ENCODE results near the gene RCCD1. TPM values are rescaled to one million over a fixed set of nuclear protein-coding genes. Genes with fewer than 3 reads are reported as not detected.

The RCCD1 gene
- total RNA-seq, 1 experiment from 2014 or later, result 25.3 TPM

DNA sequence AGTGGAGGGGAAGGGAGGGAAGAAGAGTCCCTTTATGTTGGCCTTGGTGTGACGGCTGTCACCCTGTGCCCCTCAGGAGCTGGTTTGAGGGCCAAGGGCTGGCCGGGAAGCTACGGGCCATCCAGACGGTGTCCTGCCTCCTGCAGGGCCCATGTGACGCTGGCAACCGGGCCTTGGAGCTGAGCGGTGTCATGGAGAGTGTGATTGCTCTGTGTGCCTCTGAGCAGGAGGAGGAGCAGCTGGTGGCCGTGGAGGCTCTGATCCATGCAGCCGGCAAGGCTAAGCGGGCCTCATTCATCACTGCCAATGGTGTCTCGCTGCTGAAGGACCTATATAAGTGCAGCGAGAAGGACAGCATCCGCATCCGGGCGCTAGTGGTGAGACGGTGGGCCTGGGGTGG lies 8.1 kb upstream of the RCCD1 start:
- Histone ChIP-seq H3K4me2 (ENCODE audit: low read depth, low read length, poor library complexity, severe bottlenecking) (no peak overlapping the region), H3K9me3 (ENCODE audit: low read length) (no peaks in the 10 kb centered on the region), H3K79me2 (ENCODE audit: low read length) (no peaks in the 10 kb centered on the region), H3K36me3 (ENCODE audit: insufficient read depth, low read length) (peaks cover 10% of the 10 kb centered on the region; the same call in 1 of the 2 replicates), H4K20me1 (ENCODE audit: insufficient read depth, low read depth, low read length) (no peaks in the 10 kb centered on the region), H3K27ac (ENCODE audit: low read length) (no peak overlapping the region), H2AFZ (ENCODE audit: low read length) (no peak overlapping the region), H3K9me2 (replicated peaks; ENCODE audit: insufficient read depth, low read length) (no peaks in the 10 kb centered on the region), H3K9ac (ENCODE audit: low read length) (no peak overlapping the region), H3K4me3 (ENCODE audit: low read length) (no peak overlapping the region), H3K27me3 (ENCODE audit: low read length) (no peaks in the 10 kb centered on the region), H3K4me1 (ENCODE audit: low read length) (no peaks in the 10 kb centered on the region)
- no peak for DNase-seq

GRCh38 chr15:90946941-90947576 lies 7.6 kb upstream of the RCCD1 start:
- H3K9me3 ChIP-seq (ENCODE audit: low read length), result no peaks in the 10 kb centered on the region
- H3K4me2 ChIP-seq (ENCODE audit: low read depth, low read length, poor library complexity, severe bottlenecking), result no peak overlapping the region
- no peaks in the 10 kb centered on the region for H3K9me2 ChIP-seq (replicated peaks; ENCODE audit: insufficient read depth, low read length)
- H3K27ac ChIP-seq (ENCODE audit: low read length), result no peak overlapping the region
- no peaks in the 10 kb centered on the region for H3K27me3 ChIP-seq (ENCODE audit: low read length)
- no peak overlapping the region for H2AFZ ChIP-seq (ENCODE audit: low read length)
- no peak overlapping the region for H3K9ac ChIP-seq (ENCODE audit: low read length)
- DNase-seq, result no peak
- H3K36me3 ChIP-seq (ENCODE audit: insufficient read depth, low read length), result peaks cover 10% of the 10 kb centered on the region; the same call in 1 of the 2 replicates
- H3K79me2 ChIP-seq (ENCODE audit: low read length), result no peaks in the 10 kb centered on the region
- H3K4me1 ChIP-seq (ENCODE audit: low read length), result no peaks in the 10 kb centered on the region
- no peaks in the 10 kb centered on the region for H4K20me1 ChIP-seq (ENCODE audit: insufficient read depth, low read depth, low read length)
- no peak overlapping the region for H3K4me3 ChIP-seq (ENCODE audit: low read length)

DNA sequence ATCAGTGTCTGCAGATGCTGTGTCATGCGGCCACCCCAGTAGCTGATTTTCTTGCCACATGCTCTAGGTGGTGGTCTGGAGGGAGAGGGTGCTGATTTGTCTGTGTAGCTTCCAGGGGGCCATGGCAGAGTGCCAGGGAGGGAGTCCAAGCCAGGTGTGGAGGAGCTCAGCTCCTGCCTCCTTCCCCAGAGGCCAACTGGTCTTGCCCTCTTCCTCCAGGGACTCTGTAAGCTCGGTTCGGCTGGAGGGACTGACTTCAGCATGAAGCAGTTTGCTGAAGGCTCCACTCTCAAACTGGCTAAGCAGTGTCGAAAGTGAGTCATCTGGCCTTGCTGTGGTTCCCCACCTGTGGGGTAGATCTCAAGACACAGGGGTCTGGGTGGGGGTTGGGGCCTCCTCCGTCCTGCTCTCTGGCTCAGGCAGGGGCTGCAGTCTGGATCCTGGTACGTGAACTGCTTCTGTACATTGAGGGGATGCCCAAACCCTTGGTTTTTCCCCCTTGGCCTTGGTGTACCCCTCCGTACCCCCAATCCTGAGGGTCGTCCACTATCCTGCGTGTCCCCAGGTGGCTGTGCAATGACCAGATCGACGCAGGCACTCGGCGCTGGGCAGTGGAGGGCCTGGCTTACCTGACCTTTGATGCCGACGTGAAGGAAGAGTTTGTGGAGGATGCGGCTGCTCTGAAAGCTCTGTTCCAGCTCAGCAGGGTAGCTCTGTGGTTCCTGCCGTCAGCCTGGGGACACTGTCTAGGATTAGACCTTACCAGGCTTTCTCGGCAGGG lies 6.9 kb upstream of the RCCD1 start:
- Histone ChIP-seq H3K27ac (ENCODE audit: low read length) (no peak overlapping the region), H2AFZ (ENCODE audit: low read length) (no peak overlapping the region), H3K4me2 (ENCODE audit: low read depth, low read length, poor library complexity, severe bottlenecking) (no peak overlapping the region), H3K36me3 (ENCODE audit: insufficient read depth, low read length) (peaks cover 10% of the 10 kb centered on the region; the same call in 1 of the 2 replicates), H3K4me3 (ENCODE audit: low read length) (no peak overlapping the region), H3K79me2 (ENCODE audit: low read length) (no peaks in the 10 kb centered on the region), H4K20me1 (ENCODE audit: insufficient read depth, low read depth, low read length) (no peaks in the 10 kb centered on the region), H3K27me3 (ENCODE audit: low read length) (no peaks in the 10 kb centered on the region), H3K4me1 (ENCODE audit: low read length) (no peaks in the 10 kb centered on the region), H3K9ac (ENCODE audit: low read length) (no peak overlapping the region), H3K9me2 (replicated peaks; ENCODE audit: insufficient read depth, low read length) (no peaks in the 10 kb centered on the region), H3K9me3 (ENCODE audit: low read length) (no peaks in the 10 kb centered on the region)
- DNase-seq, result no peak

GRCh38 chr15:90948506-90948905 lies 6.2 kb upstream of the RCCD1 start:
- H3K4me2 ChIP-seq (ENCODE audit: low read depth, low read length, poor library complexity, severe bottlenecking), result no peak overlapping the region
- H3K4me1 ChIP-seq (ENCODE audit: low read length), result no peaks in the 10 kb centered on the region
- H4K20me1 ChIP-seq (ENCODE audit: insufficient read depth, low read depth, low read length), result no peaks in the 10 kb centered on the region
- no peak overlapping the region for H3K27ac ChIP-seq (ENCODE audit: low read length)
- H3K4me3 ChIP-seq (ENCODE audit: low read length), result no peak overlapping the region
- no peak overlapping the region for H3K9ac ChIP-seq (ENCODE audit: low read length)
- H3K79me2 ChIP-seq (ENCODE audit: low read length), result no peaks in the 10 kb centered on the region
- no peaks in the 10 kb centered on the region for H3K9me2 ChIP-seq (replicated peaks; ENCODE audit: insufficient read depth, low read length)
- no peaks in the 10 kb centered on the region for H3K27me3 ChIP-seq (ENCODE audit: low read length)
- peaks cover 10% of the 10 kb centered on the region; the same call in 1 of the 2 replicates for H3K36me3 ChIP-seq (ENCODE audit: insufficient read depth, low read length)
- DNase-seq, result no peak
- no peak overlapping the region for H2AFZ ChIP-seq (ENCODE audit: low read length)
- H3K9me3 ChIP-seq (ENCODE audit: low read length), result no peaks in the 10 kb centered on the region

- DNase-seq, result no peak
- Histone ChIP-seq H3K27me3 (ENCODE audit: low read length) (no peaks in the 10 kb centered on the region), H3K9ac (ENCODE audit: low read length) (no peak overlapping the region), H3K9me2 (replicated peaks; ENCODE audit: insufficient read depth, low read length) (no peaks in the 10 kb centered on the region), H4K20me1 (ENCODE audit: insufficient read depth, low read depth, low read length) (no peaks in the 10 kb centered on the region), H3K9me3 (ENCODE audit: low read length) (no peaks in the 10 kb centered on the region), H3K4me1 (ENCODE audit: low read length) (peaks cover 7% of the 10 kb centered on the region), H3K27ac (ENCODE audit: low read length) (no peak overlapping the region), H2AFZ (ENCODE audit: low read length) (no peak overlapping the region), H3K4me3 (ENCODE audit: low read length) (no peak overlapping the region), H3K36me3 (ENCODE audit: insufficient read depth, low read length) (peaks cover 12% of the 10 kb centered on the region), H3K4me2 (ENCODE audit: low read depth, low read length, poor library complexity, severe bottlenecking) (no peak overlapping the region), H3K79me2 (ENCODE audit: low read length) (no peaks in the 10 kb centered on the region)
Observed at GRCh38 chr15:90949979-90950675, 4.6 kb upstream of the RCCD1 start.

DNA sequence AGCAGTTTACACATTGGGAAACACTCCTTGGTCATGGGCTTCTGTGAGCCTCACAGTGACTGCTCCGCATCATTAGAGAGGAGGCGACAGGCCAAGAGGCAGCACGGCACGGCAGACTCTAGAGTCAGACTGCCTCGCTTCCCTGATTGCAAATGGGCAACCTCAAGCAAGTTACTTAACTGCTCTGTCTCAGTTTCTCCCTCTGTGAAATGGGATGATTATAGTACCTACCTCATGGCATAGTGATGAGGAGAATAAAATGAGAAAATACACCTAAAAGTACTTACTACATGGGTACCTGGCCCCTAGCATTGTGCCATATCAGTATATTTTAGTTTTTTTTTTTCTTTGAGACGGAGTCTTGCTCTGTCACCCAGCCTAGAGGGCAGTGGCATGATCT lies 4.0 kb upstream of the RCCD1 start:
- DNase-seq, result no peak
- H3K4me1 ChIP-seq (ENCODE audit: low read length), result peaks cover 12% of the 10 kb centered on the region
- no peak overlapping the region for H3K9ac ChIP-seq (ENCODE audit: low read length)
- H3K36me3 ChIP-seq (ENCODE audit: insufficient read depth, low read length), result peaks cover 11% of the 10 kb centered on the region
- H3K9me2 ChIP-seq (replicated peaks; ENCODE audit: insufficient read depth, low read length), result no peaks in the 10 kb centered on the region
- H3K9me3 ChIP-seq (ENCODE audit: low read length), result no peaks in the 10 kb centered on the region
- no peak overlapping the region for H3K4me2 ChIP-seq (ENCODE audit: low read depth, low read length, poor library complexity, severe bottlenecking)
- H3K79me2 ChIP-seq (ENCODE audit: low read length), result peaks cover 5% of the 10 kb centered on the region
- H3K4me3 ChIP-seq (ENCODE audit: low read length), result no peak overlapping the region
- no peaks in the 10 kb centered on the region for H4K20me1 ChIP-seq (ENCODE audit: insufficient read depth, low read depth, low read length)
- H3K27me3 ChIP-seq (ENCODE audit: low read length), result no peaks in the 10 kb centered on the region
- H3K27ac ChIP-seq (ENCODE audit: low read length), result no peak overlapping the region
- no peak overlapping the region for H2AFZ ChIP-seq (ENCODE audit: low read length)

DNA sequence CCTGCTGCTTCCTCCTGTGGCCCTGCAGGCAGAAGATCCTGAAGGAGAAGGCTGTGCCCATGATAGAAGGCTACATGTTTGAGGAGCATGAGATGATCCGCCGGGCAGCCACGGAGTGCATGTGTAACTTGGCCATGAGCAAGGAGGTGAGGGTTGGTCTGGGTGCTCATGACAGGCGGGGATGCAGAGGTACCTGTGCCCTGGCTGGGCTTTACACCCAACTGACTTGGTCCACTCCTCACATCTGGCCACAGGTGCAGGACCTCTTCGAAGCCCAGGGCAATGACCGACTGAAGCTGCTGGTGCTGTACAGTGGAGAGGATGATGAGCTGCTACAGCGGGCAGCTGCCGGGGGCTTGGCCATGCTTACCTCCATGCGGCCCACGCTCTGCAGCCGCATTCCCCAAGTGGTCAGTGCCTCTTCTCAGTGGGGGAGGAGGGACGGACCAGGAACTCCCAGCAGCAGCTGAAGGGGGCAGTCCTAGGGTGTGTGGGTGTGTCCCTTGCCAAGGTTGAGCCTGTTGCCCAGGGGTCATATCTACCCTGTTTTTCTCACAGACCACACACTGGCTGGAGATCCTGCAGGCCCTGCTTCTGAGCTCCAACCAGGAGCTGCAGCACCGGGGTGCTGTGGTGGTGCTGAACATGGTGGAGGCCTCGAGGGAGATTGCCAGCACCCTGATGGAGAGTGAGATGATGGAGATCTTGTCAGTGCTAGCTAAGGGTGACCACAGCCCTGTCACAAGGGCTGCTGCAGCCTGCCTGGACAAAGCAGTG lies 1.6 kb upstream of the RCCD1 start:
- no peak overlapping the region for H2AFZ ChIP-seq (ENCODE audit: low read length)
- H4K20me1 ChIP-seq (ENCODE audit: insufficient read depth, low read depth, low read length), result no peaks in the 10 kb centered on the region
- no peak overlapping the region for H3K9ac ChIP-seq (ENCODE audit: low read length)
- no peaks in the 10 kb centered on the region for H3K27me3 ChIP-seq (ENCODE audit: low read length)
- H3K79me2 ChIP-seq (ENCODE audit: low read length), result peaks cover 20% of the 10 kb centered on the region
- H3K36me3 ChIP-seq (ENCODE audit: insufficient read depth, low read length), result peaks cover 11% of the 10 kb centered on the region
- no peaks in the 10 kb centered on the region for H3K9me2 ChIP-seq (replicated peaks; ENCODE audit: insufficient read depth, low read length)
- peaks cover 20% of the 10 kb centered on the region for H3K4me1 ChIP-seq (ENCODE audit: low read length)
- H3K4me2 ChIP-seq (ENCODE audit: low read depth, low read length, poor library complexity, severe bottlenecking), result no peak overlapping the region
- no peaks in the 10 kb centered on the region for H3K9me3 ChIP-seq (ENCODE audit: low read length)
- no peak overlapping the region for H3K4me3 ChIP-seq (ENCODE audit: low read length)
- DNase-seq, result no peak
- H3K27ac ChIP-seq (ENCODE audit: low read length), result no peak overlapping the region
